ENCODE results near the gene ANO3.

ANO3 gene

DNA sequence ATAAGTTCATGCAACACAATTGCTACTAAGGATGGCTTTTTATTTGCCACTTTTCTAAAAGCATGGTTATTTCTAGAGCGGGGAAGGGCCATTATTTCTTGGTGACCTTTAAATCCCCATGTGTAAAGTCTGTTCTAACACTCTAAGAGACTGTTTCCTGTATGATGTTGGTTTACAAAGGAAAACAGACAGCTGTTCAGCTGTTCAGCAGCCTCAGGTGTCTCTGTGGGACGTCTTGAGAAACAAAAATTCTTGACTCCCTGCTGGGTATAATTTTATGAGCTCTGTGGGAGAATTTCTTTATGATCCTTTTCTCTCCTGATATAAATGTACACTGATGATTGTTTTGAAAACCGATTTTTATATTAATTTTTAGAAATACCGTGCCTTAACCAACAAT lies 226.3 kb downstream of the ANO3 start:
- H3K4me3 ChIP-seq (ENCODE audit: low read depth, low read length): no peak overlapping the region
- TF ChIP-seq, protein P1, sequence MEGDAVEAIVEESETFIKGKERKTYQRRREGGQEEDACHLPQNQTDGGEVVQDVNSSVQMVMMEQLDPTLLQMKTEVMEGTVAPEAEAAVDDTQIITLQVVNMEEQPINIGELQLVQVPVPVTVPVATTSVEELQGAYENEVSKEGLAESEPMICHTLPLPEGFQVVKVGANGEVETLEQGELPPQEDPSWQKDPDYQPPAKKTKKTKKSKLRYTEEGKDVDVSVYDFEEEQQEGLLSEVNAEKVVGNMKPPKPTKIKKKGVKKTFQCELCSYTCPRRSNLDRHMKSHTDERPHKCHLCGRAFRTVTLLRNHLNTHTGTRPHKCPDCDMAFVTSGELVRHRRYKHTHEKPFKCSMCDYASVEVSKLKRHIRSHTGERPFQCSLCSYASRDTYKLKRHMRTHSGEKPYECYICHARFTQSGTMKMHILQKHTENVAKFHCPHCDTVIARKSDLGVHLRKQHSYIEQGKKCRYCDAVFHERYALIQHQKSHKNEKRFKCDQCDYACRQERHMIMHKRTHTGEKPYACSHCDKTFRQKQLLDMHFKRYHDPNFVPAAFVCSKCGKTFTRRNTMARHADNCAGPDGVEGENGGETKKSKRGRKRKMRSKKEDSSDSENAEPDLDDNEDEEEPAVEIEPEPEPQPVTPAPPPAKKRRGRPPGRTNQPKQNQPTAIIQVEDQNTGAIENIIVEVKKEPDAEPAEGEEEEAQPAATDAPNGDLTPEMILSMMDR (IDR thresholded peaks at IDR 0.05; ENCODE audit: low read depth, low read length): no peak

GRCh38 chr11:26569646-26570045 lies 237.7 kb downstream of the ANO3 start:
- H3K4me3 ChIP-seq (ENCODE audit: low read depth, low read length): no peak overlapping the region
- TF ChIP-seq, protein P1 (IDR thresholded peaks at IDR 0.05; ENCODE audit: low read depth, low read length): no peak

DNA sequence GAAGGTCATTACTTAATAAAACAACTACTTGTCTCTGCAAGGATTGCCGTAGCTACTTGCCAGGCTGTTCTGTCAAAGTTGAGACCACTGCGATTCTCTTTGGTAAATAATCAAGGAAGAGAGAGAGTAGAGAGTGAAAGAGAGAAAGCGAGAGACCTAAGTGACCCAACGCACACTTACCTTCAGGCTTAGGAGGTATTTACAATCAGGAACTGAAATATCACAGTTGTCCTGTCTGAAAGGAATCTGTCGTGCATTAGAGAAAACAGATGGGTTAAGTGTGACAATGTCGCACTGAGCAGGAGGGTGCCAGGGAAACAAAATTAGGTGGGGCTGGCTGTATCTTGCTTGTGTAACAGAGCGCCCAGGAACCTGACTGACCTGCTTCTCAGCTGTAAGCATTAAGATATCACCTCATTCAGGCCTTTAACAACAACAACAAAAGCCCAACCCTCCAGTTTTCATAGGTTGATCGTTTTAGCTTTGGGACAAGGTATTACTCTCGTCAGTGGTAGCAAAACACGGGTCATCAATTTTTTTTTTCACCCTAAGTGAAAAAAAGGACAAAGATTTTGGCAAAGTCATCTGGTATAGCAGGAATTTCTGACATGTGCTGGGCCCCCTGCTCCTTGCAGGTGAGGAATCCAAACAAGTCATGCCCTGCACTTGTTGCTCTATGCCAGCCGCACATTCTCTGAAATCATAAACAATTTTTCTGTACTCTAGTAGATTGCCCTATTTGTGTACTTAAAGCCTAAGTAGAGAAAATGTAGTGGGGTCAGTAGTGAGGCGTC lies 240.1 kb downstream of the ANO3 start, which contains the start of gene MUC15:
Gene MUC15, minus strand, starts transcription at position 403 of the 794 bp plus-strand sequence. CDS start 5,169 bp downstream, outside the sequence.
- TF ChIP-seq, protein P1 (IDR thresholded peaks at IDR 0.05; ENCODE audit: low read depth, low read length): no peak
- no peak within 1 kb of the TSS for H3K4me3 ChIP-seq (ENCODE audit: low read depth, low read length)

GRCh38 chr11:26572770-26573402 lies 241.0 kb downstream of the ANO3 start:
- H3K4me3 ChIP-seq (ENCODE audit: low read depth, low read length): no peak overlapping the region
- TF ChIP-seq, protein P1 (IDR thresholded peaks at IDR 0.05; ENCODE audit: low read depth, low read length): no peak

DNA sequence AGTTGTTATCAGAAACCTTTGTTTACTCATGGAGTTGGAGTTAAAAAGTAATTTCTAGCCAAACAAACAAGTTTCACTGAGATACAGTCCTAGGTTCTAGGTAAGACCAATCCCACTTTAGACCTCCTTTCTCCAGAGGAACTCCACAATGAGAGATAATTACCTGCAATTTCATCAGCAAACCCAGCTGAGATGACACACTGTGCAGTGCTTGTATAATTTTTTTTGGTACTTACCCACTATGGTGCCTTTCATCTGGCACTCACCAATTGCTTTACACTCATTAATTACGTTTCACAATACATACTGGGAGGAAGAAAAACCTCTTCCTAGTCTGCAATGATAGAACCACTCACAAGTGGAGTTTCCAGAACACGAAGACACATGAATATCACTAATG lies 242.0 kb downstream of the ANO3 start:
- TF ChIP-seq, protein P1 (IDR thresholded peaks at IDR 0.05; ENCODE audit: low read depth, low read length): no peak
- no peak overlapping the region for H3K4me3 ChIP-seq (ENCODE audit: low read depth, low read length)

DNA sequence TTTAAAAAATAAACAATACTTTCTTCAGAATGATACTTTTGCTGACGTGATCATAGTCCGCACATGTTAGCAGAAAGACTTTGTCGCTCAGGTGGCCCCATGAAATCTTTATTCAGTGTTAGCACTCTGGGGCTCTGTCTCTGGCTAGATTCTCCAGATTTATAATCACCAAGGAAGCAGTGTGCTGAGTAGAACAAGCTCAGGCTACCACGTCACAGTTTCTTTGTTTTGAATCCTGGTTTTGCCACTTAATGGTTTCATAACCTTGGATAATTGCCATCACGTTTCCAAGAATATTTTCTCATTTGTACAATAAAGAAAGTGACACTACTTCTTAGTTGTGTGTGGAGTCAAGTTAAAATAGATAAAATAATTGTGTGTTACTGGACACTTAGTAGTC lies 244.0 kb downstream of the ANO3 start:
- TF ChIP-seq, protein P1 (IDR thresholded peaks at IDR 0.05; ENCODE audit: low read depth, low read length): no peak
- no peak overlapping the region for H3K4me3 ChIP-seq (ENCODE audit: low read depth, low read length)

Data from WI38 (cell line).